Right lobe of liver (tissue), 6 donors: ENCODE measurements around the gene EIF3F. TPM values are rescaled to one million over a fixed set of nuclear protein-coding genes. Genes with fewer than 3 reads are reported as not detected.

Source experiments
- ATAC-seq, 4 donors: fragments of 200-7000 bp; cut with Tn5 transposase; one replicate each; pipeline ENCODE4 v1.9.1; 2020; ENCODE audit warnings: mild to moderate bottlenecking in 4 of 4, moderate library complexity in 4 of 4
- DNase-seq, 3 donors: peaks; one replicate each; pipeline ENCODE4 v3.0.0-alpha.2; 2020
- H3K27ac ChIP-seq, 3 donors: fragments of 200-600 bp; one replicate each; pipeline ENCODE4 v1.8.0; 2022
- H3K27me3 ChIP-seq, 2 donors: fragments of 200-600 bp; one replicate each; pipeline ENCODE4 v1.8.0; 2022
- H3K36me3 ChIP-seq, 4 donors: fragments of 200-600 bp; sonication (generic) in 1 of 4; one replicate each; pipeline versions ENCODE4 v1.5.1 to v1.8.0; 2017 to 2022; ENCODE audit warnings: control low read depth in 1 of 4
- H3K4me1 ChIP-seq, 4 donors: fragments of 200-600 bp; sonication (generic) in 1 of 4; one replicate each; pipeline versions ENCODE4 v1.5.1 to v1.8.0; 2017 to 2022; ENCODE audit warnings: control low read depth in 1 of 4
- H3K4me3 ChIP-seq, 3 donors: fragments of 200-600 bp; one replicate each; pipeline ENCODE4 v1.8.0; 2022
- H3K9me3 ChIP-seq, 4 donors: fragments of 200-600 bp; sonication (generic) in 1 of 4; one replicate each; pipeline versions ENCODE4 v1.5.1 to v1.8.0; 2017 to 2022; ENCODE audit warnings: control low read depth in 1 of 4
- CTCF ChIP-seq, 4 donors: fragments of 200-600 bp in 3 of 4; fragments of 450-650 bp in 1 of 4; IDR thresholded peaks; one replicate each; pipeline versions ENCODE4 v1.5.1 to v1.8.0; 2016 to 2022; ENCODE audit warnings: antibody characterized with exemption in 4 of 4, mild to moderate bottlenecking in 2 of 4
- POLR2A ChIP-seq: fragments of 450-650 bp; IDR thresholded peaks from one replicate; pipeline ENCODE4 v1.6.1; 2017; ENCODE audit warnings: antibody characterized with exemption, mild to moderate bottlenecking
- WGBS: methylation state at CpG from one replicate; pipeline ENCODE4 v1.1.6; 2018; ENCODE audit warnings: low coverage, low lambda C conversion rate; ENCODE audit not compliant: insufficient coverage; ENCODE audit errors: missing lambda C conversion rate; 5-methylcytosine and 5-hydroxymethylcytosine counted together
- intact Hi-C, 2 donors: fragments of 100-400 bp; cut with DNase I; formaldehyde crosslinking; loops; one replicate each; pipeline versions ENCODE4 v1.11.2 to v1.14.1; 2022
- total RNA-seq, 6 experiments: library from RNA; depleted of rRNA in 2 of 6; stranded (reverse); fragments of >200 nt in 2 of 6; fragmentation: NEBNext Ultra II Directional in 3 of 6; extraction: Animal tissue kit (Norgen Biotek cat#: 25700) in 3 of 6; gene quantifications; one replicate each; pipeline versions ENCODE4 v1.1.0 to v1.2.4, GENCODE V29; 2016 to 2023
- donor health status: DM: no; HTN: yes; CAD: no.
- donor health status: DM: no; HTN: no; CAD: no.
- donor health status: DM: no; HTN: no; CAD: no.
- donor health status: DM: no; HTN: yes; CAD: no.
- donor health status: DM: no; HTN: yes; CAD: no.

The EIF3F gene
- total RNA-seq, 6 experiments from 2014 or later, result 69.9 to 97.0 (median 84.0) TPM

GRCh38 chr11:8040261-8040920 is 53.3 kb downstream of the EIF3F start:
- Histone ChIP-seq H3K4me3 (no peak overlapping the region), H3K9me3 (no peaks in the 10 kb centered on the region), H3K36me3 (no peaks in the 10 kb centered on the region), H3K4me1 (no peaks in the 10 kb centered on the region), H3K27ac (no peak overlapping the region), H3K27me3 (no peaks in the 10 kb centered on the region)
- DNase-seq (no peak), ATAC-seq (no peak)
- intact Hi-C loops, result no loop called here
- TF ChIP-seq POLR2A (no peak), CTCF (IDR thresholded peaks at IDR 0.05) (no peak)
- WGBS, result 71% methylated on average over 3 of the region's 4 CpGs

- intact Hi-C loops, result no loop called here
- H3K27ac ChIP-seq, result no peak overlapping the region
- DNase-seq, result no peak
Observed at GRCh38 chr11:8040921-8041285, 53.8 kb downstream of the EIF3F start.

DNA sequence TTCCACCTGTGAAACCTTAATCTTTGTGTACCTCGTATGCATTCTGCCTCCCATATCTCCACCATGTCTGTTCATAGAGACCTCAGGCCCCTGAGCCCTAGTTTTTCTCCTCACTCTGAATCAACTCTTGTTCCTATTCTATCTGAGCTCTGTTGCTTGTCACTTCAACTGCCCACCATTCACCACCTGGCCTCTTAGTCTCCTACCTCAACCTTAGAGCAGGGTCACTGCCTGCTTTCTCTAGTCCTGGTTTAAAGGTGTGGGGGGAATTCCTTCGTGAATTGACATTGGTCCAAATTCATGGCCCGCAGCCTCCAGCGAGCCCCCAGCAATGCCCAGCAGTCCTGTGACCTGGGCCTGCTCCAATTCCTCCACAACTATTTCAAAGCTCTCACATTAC is 54.4 kb downstream of the EIF3F start:
- WGBS, result 96% methylated on average over 3 of the region's 4 CpGs
- no peaks in the 10 kb centered on the region for H3K27me3 ChIP-seq
- H3K27ac ChIP-seq, result no peak overlapping the region
- DNase-seq (no peak), ATAC-seq (no peak)
- TF ChIP-seq CTCF (IDR thresholded peaks at IDR 0.05) (no peak), POLR2A (no peak)
- no peaks in the 10 kb centered on the region for H3K4me1 ChIP-seq
- H3K36me3 ChIP-seq, result no peaks in the 10 kb centered on the region
- intact Hi-C loops, result no loop called here
- no peaks in the 10 kb centered on the region for H3K9me3 ChIP-seq
- no peak overlapping the region for H3K4me3 ChIP-seq

More at GRCh38 chr11:8040921-8041285, 53.8 kb downstream of the EIF3F start:
- H3K4me3 ChIP-seq, result no peak overlapping the region
- WGBS, result 63% methylated on average over 2 of the region's 2 CpGs
- no peak for ATAC-seq
- H3K36me3 ChIP-seq, result no peaks in the 10 kb centered on the region
- no peaks in the 10 kb centered on the region for H3K27me3 ChIP-seq
- no peaks in the 10 kb centered on the region for H3K9me3 ChIP-seq
- TF ChIP-seq CTCF (IDR thresholded peaks at IDR 0.05) (no peak), POLR2A (no peak)
- H3K4me1 ChIP-seq, result no peaks in the 10 kb centered on the region

- no peak for TF ChIP-seq POLR2A
- no peak for TF ChIP-seq CTCF (IDR thresholded peaks at IDR 0.05)
Observed at GRCh38 chr11:8043756-8044155, 56.6 kb downstream of the EIF3F start.

More at GRCh38 chr11:8043756-8044155, 56.6 kb downstream of the EIF3F start:
- Histone ChIP-seq H3K4me3 (no peak overlapping the region), H3K9me3 (no peaks in the 10 kb centered on the region), H3K4me1 (no peaks in the 10 kb centered on the region), H3K36me3 (no peaks in the 10 kb centered on the region), H3K27me3 (no peaks in the 10 kb centered on the region), H3K27ac (no peak overlapping the region)
- WGBS, result 33% methylated on average over 2 of the region's 2 CpGs
- intact Hi-C loops, result no loop called here
- ATAC-seq (no peak), DNase-seq (no peak)
